ENCODE data around the gene CYP2J2.
"Not testable (repeated sequence)": the region's sequence is repeated elsewhere in the genome, so short reads cannot be mapped to it uniquely, and the experiment has no call there.

The CYP2J2 gene

GRCh38 chr1:59919746-59920145 is 6.8 kb downstream of the CYP2J2 start:
- no peak for DNase-seq (ENCODE audit: low read depth in 2 of 2)

GRCh38 chr1:59917785-59918180 is 8.8 kb downstream of the CYP2J2 start:
- DNase-seq (ENCODE audit: low read depth in 2 of 2) = no peak

GRCh38 chr1:59917026-59917784 is 9.4 kb downstream of the CYP2J2 start:
- no peak for DNase-seq (ENCODE audit: low read depth in 2 of 2)

- DNase-seq (ENCODE audit: low read depth in 2 of 2) = no peak
Observed at GRCh38 chr1:59915516-59915915, 11.1 kb downstream of the CYP2J2 start.

- DNase-seq (ENCODE audit: low read depth in 2 of 2) = not testable (repeated sequence)
Observed at GRCh38 chr1:59914791-59915286, 11.7 kb downstream of the CYP2J2 start.

- no peak for DNase-seq (ENCODE audit: low read depth in 2 of 2)
Observed at GRCh38 chr1:59908682-59909081, 17.9 kb downstream of the CYP2J2 start.

GRCh38 chr1:59908084-59908483 is 18.5 kb downstream of the CYP2J2 start:
- DNase-seq (ENCODE audit: low read depth in 2 of 2) = no peak

- DNase-seq (ENCODE audit: low read depth in 2 of 2) = no peak
Observed at GRCh38 chr1:59906931-59907330, 19.6 kb downstream of the CYP2J2 start.

GRCh38 chr1:59903141-59903754 is 23.3 kb downstream of the CYP2J2 start:
- DNase-seq (ENCODE audit: low read depth in 2 of 2) = no peak

GRCh38 chr1:59901770-59902388 is 24.7 kb downstream of the CYP2J2 start:
- DNase-seq (ENCODE audit: low read depth in 2 of 2) = no peak

- DNase-seq (ENCODE audit: low read depth in 2 of 2) = no peak
Observed at GRCh38 chr1:59900640-59901039, 25.9 kb downstream of the CYP2J2 start.

GRCh38 chr1:59898927-59899326 is 27.6 kb downstream of the CYP2J2 start:
- DNase-seq (ENCODE audit: low read depth in 2 of 2) = no peak

- no peak for DNase-seq (ENCODE audit: low read depth in 2 of 2)
Observed at GRCh38 chr1:59897165-59897564, 29.4 kb downstream of the CYP2J2 start.

- DNase-seq (ENCODE audit: low read depth in 2 of 2) = no peak
Observed at GRCh38 chr1:59892841-59893811, 33.4 kb downstream of the CYP2J2 start.

GRCh38 chr1:59885160-59885832 is 41.3 kb downstream of the CYP2J2 start:
- DNase-seq (ENCODE audit: low read depth in 2 of 2) = no peak

GRCh38 chr1:59880735-59881134 is 45.8 kb downstream of the CYP2J2 start:
- no peak for DNase-seq (ENCODE audit: low read depth in 2 of 2)

- no peak for DNase-seq (ENCODE audit: low read depth in 2 of 2)
Observed at GRCh38 chr1:59879996-59880505, 46.5 kb downstream of the CYP2J2 start.

- DNase-seq (ENCODE audit: low read depth in 2 of 2) = peak; percentile 12 to 22
Observed at GRCh38 chr1:59879574-59879973, 47.0 kb downstream of the CYP2J2 start.

GRCh38 chr1:59878370-59878769 is 48.2 kb downstream of the CYP2J2 start:
- DNase-seq (ENCODE audit: low read depth in 2 of 2) = no peak

- DNase-seq (ENCODE audit: low read depth in 2 of 2) = no peak
Observed at GRCh38 chr1:59877108-59877682, 49.4 kb downstream of the CYP2J2 start.

- no peak for DNase-seq (ENCODE audit: low read depth in 2 of 2)
Observed at GRCh38 chr1:59871746-59872145, 54.8 kb downstream of the CYP2J2 start.

Data from activated CD4-positive, alpha-beta T cell treated with anti-CD3 and anti-CD28 coated beads for 24 hours (primary cell).